Peyer's patch (tissue), 4 donors: ENCODE data around the gene DNAI7.

ENCODE experiments used
- POLR2A ChIP-seq, 2 donors: fragments of 450-650 bp; IDR thresholded peaks; one replicate each; pipeline ENCODE4 v1.5.1; 2017; ENCODE audit warnings: antibody characterized with exemption in 2 of 2, mild to moderate bottlenecking in 2 of 2, moderate library complexity in 2 of 2
- TF ChIP-seq, protein P1 (sequence below), 6 experiments: fragments of 450-650 bp in 4 of 6; fragments of 200-600 bp in 2 of 6; sonication (generic) in 1 of 6; IDR thresholded peaks; one replicate each; pipeline ENCODE4 v1.5.1; 2017 to 2019; ENCODE audit warnings: antibody characterized with exemption in 6 of 6, mild to moderate bottlenecking in 3 of 6, moderate library complexity in 1 of 6

DNA sequence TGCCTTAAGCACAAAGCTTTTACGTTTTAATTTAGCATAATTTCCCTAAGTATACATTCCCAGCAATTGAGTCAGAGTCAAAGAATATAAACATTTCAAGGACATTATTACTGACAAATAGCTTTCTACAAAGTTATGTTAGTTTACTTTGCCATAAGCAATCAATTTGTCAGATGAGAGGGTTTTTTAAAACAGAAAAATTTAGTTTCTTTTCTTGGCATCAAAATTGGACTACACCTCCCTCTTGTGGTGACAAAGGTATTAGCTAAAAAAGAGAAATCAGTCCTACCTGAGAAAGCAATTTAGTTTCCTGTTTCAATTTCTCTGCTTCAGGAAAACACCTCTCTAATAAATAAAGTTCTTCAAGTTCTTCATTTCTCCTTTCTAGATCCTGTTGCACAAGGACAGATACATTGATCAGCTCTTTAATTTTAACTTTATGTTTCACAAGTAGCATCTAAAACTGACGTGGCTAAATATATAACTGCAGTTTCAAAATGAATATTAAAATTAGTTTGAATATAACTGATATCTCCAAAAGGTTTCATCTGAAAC lies 39.9 kb downstream of the DNAI7 start:
- no peak for TF ChIP-seq POLR2A (IDR thresholded peaks at IDR 0.05)
- TF ChIP-seq, protein P1, sequence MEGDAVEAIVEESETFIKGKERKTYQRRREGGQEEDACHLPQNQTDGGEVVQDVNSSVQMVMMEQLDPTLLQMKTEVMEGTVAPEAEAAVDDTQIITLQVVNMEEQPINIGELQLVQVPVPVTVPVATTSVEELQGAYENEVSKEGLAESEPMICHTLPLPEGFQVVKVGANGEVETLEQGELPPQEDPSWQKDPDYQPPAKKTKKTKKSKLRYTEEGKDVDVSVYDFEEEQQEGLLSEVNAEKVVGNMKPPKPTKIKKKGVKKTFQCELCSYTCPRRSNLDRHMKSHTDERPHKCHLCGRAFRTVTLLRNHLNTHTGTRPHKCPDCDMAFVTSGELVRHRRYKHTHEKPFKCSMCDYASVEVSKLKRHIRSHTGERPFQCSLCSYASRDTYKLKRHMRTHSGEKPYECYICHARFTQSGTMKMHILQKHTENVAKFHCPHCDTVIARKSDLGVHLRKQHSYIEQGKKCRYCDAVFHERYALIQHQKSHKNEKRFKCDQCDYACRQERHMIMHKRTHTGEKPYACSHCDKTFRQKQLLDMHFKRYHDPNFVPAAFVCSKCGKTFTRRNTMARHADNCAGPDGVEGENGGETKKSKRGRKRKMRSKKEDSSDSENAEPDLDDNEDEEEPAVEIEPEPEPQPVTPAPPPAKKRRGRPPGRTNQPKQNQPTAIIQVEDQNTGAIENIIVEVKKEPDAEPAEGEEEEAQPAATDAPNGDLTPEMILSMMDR (IDR thresholded peaks at IDR 0.05), result peak; percentile 49 to 75 (median 58)
